GM10266 (cell line): ENCODE results near the gene HIPK3.

Experiments
- DNase-seq: peaks from one replicate; pipeline ENCODE4 v3.0.0; 2012; ENCODE audit errors: extremely low spot score
- CTCF ChIP-seq: IDR thresholded peaks from 2 replicates; pipeline ENCODE4 v1.5.1; 2012; ENCODE audit warnings: mild to moderate bottlenecking, low read depth; ENCODE audit not compliant: control insufficient read depth, insufficient read depth; ENCODE audit errors: missing control alignments

The HIPK3 gene

GRCh38 chr11:33323421-33323820 is 66.2 kb downstream of the HIPK3 start:
- no peak for TF ChIP-seq CTCF
- DNase-seq, result no peak

DNA sequence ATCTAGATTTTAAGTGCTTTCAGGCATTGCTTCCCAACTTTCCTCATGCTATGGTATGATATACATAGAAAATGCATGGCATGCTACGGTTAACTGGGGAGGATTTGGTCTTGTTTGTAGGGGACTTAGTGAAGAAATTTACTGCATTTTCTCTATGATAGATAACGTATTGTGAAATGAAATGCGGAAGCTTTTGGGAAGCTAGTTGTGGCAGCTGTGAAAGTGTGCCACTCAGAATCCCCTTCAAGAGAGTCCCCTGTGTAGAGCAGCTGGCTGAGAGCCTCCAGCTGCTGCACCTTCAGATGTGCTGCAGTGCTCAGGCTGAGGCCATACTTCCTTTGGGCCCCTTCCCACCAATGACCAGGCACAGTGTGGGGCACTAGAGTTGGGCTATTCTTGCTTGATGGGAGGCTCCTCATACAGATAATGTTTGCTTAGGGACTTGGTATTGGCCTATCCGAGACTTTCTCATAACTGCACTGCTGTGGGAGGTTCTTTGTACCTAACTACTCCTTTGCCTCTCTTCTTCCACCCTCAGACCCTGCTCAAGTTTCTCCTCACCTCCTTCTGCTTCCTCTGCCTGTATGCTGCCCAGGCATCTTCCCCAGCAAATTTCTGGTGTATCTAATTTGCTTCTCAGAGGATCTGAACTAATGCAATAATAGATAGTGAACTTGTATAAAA is 67.3 kb downstream of the HIPK3 start:
- no peak for DNase-seq

DNA sequence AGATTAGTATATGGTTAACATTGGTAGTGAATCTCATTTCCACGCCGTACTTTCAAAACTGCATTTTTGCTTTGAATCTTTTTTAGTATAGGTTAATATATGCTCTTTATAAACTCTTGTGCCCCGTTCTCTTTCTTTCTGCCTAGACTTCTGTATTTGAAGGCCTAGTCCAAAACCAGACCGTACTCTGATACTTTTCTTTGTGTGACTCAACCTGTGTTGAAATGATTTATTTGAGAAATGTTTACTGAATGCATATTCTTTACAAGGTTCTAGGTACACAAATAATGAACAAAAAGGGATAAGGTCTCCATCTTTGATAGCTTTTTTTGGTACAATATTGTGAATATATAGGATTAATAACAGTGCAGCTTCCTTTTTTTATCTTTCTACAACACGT is 68.3 kb downstream of the HIPK3 start:
- no peak for TF ChIP-seq CTCF

More for the DNA sequence above, 67.3 kb downstream of the HIPK3 start:
- no peak for TF ChIP-seq CTCF

DNA sequence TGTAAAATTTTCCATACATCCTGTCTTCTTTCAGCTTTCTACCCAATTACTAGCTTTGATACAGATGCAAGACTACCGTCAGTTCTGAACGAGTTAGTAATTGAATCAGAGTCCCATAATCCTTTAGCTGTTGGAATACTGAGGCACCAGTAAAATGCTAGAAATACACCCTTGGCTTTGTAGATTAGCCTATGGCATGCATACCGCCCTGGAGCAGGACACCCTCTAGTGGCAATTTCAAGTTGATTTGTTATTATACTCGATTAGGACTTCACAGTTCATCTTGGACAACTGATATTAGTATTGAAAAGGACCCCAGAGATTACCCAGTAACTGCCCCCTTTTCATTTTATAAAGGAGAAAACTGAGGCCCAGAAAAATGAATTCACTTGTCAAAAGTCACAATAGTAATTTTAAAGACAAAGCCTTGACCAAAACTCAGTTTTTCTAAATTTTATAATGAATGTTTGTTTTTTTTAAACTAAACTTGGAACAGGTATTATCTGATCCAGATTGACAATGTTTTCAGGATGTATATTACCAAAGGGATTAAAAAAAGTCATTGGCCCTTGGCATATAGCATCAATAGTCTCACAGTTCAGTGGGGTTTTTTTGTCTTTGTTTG is 72.6 kb downstream of the HIPK3 start:
- no peak for DNase-seq
- peak; percentile 64 for TF ChIP-seq CTCF

More for the DNA sequence above, 68.3 kb downstream of the HIPK3 start:
- DNase-seq, result no peak

GRCh38 chr11:33333816-33334215 is 76.6 kb downstream of the HIPK3 start:
- no peak for DNase-seq
- no peak for TF ChIP-seq CTCF

- no peak for DNase-seq
- TF ChIP-seq CTCF, result no peak
These were observed 77.4 kb downstream of the HIPK3 start for GRCh38 chr11:33334627-33335026.

GRCh38 chr11:33339247-33339646 is 82.1 kb downstream of the HIPK3 start:
- no peak for TF ChIP-seq CTCF
- no peak for DNase-seq
